NCI-H69 (cell line): ENCODE data around the gene GPR183.

Source experiments
- DNase-seq: peaks from one replicate; lab custom pipeline; 2025; lab: John Stamatoyannopoulos, UW

GPR183 gene

DNA sequence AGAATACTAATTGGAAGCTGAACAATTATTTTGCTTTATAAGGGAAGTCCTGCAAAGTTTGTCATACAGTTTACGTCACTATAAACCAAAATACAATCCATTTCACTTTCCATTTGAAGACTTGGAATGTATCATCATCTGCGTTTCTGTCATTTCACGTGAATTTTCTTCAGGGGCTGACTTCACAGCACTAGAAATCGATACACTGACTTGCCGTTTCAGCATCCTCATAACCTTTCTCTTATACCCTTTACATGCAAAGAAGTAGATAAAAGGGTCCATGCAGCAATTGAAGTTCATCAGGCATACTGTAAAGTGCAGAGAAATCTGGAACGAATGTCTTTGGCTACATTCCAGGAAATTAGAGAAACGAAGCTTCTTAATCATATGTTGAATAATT lies 12.2 kb downstream of the GPR183 start:
- DNase-seq: no peak

DNA sequence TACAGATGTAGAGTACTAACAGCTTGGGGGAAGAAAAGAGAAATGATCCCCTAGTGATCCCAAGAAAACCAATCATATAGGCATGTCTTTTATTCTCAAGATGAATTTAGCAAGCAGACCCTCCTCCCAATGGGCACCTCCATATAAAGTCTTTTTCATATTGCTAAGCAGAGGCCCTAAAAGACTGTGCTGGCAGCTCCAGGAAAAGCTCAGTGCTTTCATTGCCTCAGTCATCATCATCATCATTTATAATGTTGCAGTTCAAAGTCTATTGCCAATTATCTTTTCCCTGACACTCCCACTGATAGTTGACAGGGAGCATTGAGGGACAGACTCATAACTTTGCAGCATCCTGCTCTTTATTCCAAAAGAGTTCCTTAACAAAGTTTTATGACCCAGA lies 13.0 kb downstream of the GPR183 start:
- DNase-seq: peak; percentile 11

DNA sequence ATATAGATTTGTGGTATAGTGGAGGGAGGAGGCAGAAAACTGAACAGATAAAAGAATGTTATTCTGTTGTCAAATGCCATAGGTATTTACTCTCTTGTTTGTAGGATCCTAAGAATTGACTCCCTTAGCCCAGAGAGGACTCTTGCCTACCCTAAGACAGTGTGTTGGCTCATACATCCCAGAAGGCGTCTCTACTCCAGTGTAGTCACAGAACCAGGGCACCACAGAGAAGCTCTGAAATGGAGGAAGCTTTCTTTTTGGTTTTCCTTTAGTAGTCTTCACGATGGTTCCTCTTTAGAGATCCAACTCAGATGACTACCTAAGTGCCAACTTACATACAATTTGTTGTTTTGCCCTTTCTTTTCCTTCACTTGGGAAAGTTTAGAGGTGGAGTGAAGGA lies 14.0 kb downstream of the GPR183 start:
- DNase-seq: no peak

DNA sequence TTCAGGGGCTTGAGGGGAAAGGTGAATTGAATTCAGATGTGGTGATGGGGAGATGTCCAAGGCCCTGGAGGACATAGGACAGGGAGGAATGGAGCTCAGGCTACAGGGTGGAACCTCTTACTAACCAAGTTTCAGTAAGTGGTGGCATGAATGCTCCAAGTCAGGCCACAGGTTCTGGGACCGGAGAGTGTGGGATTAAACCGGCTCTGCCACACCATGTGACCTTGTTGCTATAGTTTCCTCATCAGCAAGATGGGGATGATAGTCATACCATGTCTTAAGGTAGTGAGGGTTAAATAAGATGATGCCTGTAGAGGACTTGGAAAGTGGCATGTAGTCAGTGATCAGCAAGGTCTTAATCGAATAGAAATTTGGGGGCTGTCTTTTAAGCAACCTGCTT lies 16.3 kb downstream of the GPR183 start:
- DNase-seq: no peak

DNA sequence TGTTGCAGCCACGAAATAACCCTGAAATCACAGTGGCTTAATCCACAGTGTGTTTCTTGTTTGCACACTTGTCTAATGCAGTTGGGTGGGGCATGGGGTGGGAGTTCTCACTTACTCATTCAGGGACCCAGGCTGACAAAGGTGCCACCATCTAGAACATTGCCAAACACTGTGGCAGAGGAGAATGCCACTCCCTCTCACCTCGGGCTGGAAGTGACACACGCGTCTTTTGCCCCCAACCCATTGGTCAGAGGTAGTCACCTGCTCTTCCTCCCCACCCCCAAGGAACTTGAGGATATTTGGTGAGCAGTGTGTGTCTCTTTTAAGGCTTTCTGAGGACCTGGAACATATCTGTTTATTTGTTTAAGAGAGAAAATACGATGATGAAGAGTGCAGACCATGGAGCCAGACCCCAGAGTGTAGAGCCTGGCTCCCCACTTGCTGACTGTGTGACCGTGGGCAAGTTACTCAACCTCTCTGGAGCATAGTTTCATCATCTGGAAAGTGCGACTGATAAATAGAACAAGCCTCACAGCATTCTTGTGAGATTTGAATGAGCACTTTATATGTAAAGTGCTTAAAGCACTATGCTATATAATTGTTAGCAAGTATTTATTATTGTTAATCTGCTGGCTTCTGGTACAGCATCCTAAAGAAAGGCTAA lies 17.4 kb downstream of the GPR183 start:
- DNase-seq: no peak

DNA sequence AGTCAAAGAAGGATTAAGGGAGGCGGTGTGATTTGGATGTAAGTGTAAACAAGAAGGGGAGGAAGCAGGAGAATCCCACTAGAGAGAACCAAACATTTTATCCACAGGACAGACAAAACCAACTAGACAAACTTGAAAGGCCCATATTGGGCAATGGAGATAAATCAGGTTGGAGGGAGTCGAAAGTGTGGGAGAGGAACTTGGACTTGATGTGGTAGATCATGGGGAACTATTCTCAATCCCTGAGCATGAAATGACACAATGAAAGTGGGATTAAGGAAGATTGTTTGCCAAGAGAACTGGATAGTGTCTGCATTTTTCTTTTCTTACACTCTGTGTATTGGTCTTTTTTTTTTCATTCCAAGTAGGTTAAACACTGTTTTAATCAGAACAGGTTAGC lies 17.9 kb downstream of the GPR183 start:
- DNase-seq: no peak

DNA sequence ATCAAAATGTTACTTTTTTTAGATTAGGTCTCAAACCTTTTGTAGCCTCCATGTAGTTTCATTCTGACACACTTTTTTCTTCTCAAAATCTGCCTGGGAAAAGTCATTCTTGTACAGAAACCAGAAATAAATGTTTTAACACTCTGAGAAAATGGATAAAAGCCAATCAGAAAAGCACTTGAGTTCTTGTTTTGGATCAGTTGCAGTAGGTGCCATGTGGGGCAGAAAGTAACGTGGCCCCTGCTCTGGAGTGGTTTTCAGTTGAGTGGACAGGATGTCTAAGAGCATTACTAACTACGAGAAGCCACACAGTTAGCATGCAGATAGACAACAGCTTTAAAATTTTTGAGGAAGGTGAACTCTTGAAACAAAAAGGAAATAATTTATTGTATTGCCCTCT lies 19.1 kb downstream of the GPR183 start:
- DNase-seq: no peak

DNA sequence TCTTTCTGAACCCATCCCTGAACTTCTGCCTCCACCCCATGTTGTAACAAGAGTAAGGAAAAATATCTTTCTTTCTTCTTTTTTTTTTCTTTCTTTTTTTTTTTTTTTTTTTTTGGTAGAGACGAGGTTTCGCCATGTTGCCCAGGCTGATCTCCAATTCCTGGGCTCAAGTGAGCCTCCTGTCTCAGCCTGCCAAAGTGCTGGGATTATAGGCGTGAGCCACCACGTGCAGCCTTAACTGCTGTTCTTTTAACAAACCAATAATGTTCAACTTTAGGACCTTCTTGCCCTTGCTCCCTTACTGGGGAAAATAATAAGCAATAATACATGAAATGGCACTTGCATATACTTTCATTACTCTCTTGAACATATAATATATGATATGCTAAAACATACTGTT lies 19.6 kb downstream of the GPR183 start:
- DNase-seq: no peak

DNA sequence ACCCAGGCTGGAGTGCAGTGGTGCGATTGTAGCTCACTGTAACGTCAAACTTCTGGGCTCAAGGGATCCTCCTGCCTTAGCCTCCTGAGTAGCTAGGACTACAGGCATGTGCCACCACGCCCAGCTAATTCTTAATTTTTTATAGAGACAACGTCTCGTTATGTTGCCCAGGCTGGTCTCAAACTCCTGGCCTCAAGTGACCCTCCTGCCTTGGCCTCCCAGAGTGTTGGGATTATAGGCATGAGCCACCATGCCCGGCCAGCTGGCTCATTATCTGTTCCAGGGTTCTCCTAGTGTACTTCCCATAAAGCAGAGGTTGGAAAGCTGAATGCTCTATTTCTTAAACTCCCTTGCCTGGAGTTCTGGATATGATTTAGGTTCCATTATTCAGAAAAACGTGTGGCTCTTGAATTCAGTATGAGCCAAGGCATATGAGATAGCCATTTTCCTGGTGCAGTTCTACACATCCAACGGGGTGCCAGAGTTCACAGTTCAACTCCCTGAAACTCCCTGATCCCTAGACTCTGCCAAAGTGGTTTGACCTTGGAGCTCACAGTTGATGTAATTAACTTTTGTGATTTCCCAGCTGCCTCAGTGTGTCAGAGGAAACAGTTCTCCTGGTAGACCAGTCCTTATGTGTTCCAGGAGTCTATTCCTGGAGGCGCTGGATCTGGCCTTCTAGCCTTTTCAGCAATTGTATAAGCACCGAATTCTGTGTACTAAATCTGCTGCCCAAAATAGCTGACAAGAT lies 21.6 kb downstream of the GPR183 start:
- DNase-seq: no peak

DNA sequence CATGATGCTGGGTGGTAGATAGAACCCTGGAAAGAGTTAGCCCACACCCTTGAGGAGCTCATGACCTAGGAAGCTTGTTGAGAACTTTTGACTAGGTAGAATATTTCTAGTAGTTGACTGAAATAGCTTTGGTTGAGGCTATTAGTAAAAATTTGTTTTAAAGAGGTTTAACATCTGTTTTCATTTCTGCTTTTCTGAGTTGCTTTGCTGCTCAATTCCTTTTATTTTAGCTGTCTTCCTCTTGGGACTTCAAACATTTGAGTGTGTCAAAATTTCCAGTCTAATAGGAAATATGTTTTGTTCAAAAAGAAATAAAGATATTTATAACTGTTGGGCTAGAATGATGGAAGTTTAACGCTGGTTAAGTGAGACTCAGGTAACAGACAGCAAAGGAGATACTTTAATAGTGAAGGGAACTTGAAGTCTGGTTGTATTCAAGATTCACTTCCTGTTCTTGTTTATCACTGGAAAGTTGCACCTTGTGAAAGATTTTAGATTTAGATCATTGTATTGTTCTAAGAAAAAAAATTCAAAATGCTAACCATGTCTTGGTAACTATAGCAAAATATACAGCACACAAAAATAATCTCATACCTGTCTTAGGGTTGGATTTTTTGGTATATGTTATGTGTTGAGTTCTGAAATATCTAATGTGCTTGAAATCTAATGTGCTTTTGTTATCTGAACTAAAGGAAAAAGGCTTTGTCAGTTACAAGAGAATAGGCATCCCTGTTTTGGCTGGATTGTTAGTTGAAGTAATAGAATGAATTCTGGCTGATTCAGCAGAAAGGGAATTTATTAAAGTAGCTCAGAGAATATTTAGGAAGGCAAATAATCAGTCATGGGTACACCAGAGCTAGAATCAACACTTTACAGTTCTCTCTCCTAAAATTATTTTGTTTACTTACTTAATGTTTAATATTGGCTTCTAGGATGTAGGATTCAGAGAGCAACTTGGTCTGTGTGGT lies 24.7 kb downstream of the GPR183 start:
- DNase-seq: no peak

DNA sequence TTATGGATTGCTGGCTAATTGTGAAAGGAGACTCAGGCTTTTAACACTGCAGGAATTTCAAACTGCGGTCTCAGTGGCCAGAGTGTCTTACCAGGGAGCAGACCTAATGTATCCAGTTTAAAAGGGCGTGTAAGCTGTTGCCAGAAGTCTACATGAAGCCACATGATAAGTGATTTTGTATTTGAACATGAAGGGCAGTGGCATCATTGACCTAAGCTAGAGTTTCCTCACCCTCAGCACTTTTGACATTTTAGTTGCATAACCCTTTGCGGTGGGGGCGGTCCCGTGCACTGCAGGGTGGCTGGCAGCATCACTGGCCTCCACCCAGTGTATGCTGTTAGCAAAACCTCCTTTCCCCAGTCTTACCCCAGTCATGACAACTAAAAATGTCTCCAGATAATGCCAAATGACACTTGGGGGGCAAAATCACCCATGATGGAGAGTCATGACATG lies 25.4 kb downstream of the GPR183 start:
- DNase-seq: no peak

DNA sequence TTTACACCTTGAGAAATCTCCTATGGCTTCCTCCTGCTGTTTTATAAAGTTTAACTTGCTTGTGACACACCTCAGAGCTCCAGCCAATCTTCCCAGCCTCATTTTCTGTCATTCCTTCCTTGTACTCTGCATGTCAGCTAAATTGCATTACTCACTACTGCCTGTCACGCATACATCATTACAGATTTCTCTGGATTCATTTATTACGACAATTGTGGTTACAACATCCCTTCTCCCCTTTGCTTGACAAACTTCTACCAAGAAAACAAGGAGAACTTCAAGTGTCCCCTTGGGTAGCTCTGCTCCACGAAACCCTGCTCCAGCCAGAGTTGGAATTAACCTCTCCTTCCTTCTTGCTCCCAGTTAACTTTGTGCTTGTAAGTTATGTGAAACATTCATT lies 27.0 kb downstream of the GPR183 start:
- no peak for DNase-seq

DNA sequence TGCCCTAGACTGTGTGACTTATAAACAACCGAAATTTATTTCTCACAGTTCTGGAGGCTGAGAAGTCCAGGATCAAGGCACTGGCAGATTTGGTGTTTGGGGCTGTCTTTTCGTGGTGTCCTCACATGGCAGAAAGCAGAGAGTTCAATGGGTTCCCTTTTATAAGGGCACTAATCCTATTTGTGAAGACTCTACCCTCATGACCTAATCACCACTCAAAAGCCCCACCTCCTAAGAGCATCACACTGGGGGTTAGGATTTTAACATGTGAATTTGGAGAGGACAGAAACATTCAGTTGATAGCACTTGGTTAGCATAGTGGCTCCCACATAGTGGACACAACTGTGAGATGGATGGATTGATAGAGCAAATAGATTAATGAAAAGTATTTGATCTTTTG lies 27.6 kb downstream of the GPR183 start:
- no peak for DNase-seq

DNA sequence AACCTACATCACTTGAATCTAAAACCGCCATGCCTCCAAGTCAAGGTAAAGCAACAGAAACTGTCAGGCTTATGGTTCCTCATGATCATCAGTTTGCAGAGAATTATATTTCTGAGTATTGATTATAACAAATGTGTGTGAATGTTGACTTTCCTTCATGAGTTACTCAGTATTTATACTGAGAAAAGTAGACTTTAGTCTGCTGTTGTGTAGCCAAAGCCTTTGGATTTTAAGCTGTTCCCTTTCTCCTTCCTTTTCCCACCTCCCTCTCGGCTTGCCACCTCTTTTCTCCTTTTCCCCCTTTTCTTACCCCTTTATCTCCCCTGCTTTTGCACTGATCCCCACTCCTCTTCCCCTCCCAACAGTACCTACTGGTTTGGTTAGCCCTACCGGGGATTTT lies 28.4 kb downstream of the GPR183 start:
- DNase-seq: no peak

DNA sequence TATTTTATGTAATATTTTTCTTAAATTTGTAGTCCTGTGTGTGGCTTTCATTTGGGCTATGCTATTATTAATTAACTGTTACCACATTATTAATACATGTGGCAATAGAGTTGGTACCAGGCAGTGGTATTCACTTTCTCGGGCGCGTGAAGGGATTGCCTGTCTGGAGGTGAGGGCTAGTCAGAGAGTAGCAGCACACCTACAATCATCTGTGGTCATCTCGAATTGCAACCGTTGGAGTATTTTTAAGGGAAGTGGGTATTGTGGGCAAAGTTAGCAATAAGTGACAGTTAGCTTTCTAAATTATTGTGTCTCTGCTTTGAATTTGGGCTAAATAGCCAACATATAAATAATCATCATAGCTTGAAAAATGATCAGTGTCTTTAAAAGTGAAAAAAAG lies 29.0 kb downstream of the GPR183 start:
- no peak for DNase-seq

DNA sequence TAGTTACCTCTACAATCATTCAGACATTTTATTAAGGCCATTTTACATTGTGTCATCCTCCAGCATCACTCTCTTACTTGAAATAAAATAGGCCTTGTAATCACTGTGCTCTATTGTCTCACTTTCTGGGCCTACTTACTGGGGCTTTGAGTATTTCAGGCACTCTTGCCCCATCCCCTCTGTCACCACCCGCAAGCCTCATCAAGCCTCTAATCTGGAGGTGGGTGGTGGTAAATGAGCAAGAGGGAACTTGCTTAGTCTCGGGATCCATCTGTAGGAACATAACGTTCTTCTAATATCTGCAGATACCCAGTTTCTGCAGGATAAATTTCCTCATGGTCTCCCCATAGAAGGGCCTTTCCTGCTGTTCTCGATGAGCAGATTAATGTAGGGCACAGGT lies 29.6 kb downstream of the GPR183 start:
- no peak for DNase-seq

DNA sequence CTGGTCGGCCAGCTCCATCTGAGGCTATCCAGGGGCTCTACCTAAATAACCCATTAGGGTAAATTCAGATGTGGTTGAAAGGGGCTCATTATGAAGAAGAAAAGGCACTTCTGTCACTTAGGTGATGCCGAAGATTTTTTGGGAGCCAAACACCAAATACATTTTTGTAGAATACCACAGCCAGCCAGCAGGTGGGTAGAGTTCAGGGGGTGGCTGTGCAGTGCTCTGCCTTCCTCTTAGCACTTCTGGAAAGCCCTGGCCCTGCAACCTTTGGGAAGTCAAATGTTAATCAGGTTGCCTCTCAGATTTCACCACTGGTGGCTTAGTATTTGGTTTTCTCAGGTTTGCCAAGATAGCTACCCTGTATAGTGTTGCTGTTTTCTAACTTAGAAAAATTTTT lies 30.5 kb downstream of the GPR183 start:
- no peak for DNase-seq

DNA sequence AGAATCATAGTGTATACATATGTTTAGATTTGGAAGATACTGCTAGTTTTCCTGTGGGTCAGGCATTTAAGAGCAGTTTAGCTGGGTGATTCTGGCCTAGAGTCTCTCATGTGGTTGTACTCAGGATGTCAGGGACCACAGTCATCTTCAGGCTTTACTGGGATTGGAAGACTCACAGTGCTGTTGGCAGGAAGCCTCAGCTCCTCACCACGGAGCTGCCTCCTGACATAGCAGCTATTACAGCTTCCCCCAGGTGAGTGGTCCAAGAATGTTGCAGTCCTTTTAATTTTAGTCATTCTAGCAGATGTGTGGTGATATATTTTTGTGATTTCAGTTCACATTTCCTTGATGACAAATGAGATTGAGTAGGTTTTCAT lies 32.1 kb downstream of the GPR183 start:
- no peak for DNase-seq

DNA sequence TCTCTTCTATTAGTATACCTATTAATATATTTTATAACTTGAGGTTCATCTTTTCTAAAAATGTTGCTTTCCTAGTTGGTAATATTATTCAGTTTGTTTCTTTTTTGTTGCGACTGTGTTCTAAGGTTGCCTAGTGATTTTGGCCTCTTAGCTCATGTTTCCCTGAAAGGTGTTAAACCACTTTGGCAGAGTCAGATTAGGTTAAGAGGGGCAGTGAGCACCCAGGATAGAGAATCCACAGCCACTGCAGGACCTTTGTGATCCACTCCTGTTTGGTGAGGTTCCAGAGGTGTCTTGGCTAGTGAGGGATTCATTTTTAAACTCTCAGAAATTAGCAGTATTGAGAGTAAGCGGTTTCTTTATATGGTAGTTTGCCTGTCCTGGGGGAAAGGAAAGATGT lies 34.1 kb downstream of the GPR183 start:
- no peak for DNase-seq

DNA sequence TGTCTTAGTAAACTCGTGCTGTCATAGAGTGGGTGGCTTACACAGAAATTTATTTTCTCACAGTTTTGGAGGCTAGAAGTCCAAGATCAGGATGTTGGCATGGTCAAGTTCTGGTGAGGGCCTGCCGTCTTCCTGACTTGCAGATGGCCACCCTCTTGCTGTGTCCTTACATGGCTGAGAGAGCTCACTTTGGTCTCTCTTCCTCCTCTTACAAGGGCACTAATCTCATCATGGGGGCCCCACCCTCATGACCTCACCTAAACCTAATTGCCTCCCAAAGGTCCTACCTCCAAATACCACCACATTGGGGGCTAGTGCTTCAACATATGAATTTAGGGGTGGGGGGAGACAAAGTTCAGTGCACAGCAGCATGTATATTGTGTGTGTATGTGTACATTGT lies 34.7 kb downstream of the GPR183 start:
- DNase-seq: no peak

DNA sequence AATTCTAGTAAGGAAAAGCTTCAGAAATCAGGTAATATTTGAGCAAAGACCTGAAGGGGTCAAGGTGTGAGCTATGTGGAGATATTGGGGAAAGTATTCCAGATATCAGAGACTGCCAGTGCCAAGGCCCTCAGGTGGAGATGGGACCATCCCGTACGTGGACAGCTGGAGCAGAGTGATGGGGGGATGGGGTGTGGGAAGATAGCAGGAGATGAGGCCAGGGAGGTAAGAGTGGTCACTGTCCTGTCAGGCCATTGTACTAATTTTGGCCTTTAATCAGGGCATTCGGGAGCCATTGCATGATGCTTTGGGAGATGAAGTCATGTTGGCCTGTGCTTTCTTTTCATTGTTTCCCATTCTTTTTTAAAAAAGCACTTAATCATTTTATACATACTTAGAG lies 36.0 kb downstream of the GPR183 start:
- no peak for DNase-seq

DNA sequence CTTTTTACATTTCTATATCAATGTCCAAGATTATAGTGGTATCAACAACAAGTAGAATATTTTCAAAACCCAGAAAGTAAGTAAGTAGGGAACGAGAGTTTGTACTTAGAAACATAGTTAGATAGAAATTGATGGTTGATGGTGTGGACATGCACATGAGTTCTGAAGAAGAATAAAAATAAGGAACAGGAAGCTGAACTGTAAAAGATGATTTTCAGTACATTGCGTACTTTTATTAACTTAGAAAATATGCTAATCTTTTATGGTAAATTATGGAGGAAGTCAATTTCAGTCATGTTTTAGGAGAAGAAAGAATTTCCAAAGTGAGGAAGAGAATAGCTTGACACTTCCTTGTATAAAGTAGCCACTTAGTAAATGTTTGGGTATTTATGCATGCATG lies 36.7 kb downstream of the GPR183 start:
- DNase-seq: no peak
